ENCODE data around the gene PSEN2.

DNA sequence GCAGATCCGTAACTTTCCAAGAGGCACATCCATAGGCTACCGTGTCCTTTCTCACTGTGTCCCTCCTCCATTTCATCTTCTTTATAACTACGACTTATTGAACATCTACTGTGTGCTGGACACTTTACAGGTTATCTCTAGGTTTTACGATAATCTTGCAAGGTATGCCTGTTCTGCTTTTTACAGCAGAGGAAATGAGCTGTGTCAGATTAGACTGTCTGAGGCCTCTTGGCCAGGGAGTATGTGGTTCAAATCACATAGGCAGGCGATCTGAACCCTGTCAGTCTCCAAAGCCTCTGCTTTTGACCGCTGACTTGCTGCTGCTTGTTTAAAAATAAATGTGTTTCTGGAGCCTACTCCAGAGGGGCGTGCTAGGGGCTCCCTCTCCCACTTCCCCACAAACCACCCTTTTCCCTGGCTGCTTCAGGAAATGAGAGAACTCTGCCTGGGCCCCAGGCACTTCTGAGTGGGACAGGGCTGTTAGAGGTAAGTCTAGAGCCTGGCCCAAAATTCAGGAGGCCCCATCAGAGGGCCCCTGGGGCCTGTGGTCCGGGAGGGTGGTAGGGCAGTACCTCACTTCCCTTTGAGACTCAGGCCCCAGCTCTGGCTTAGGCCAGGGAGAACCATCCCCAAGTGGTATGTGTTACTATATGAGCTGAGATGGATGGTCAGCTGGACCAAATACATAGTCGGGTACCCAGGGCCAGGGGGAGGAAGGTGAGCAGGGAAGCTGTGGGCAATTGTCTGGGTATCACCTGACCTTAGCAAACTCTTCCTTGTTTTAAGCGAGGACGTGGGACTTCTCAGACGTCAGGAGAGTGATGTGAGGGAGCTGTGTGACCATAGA, 4.4 kb downstream of the PSEN2 start:
- TF ChIP-seq, protein P1, sequence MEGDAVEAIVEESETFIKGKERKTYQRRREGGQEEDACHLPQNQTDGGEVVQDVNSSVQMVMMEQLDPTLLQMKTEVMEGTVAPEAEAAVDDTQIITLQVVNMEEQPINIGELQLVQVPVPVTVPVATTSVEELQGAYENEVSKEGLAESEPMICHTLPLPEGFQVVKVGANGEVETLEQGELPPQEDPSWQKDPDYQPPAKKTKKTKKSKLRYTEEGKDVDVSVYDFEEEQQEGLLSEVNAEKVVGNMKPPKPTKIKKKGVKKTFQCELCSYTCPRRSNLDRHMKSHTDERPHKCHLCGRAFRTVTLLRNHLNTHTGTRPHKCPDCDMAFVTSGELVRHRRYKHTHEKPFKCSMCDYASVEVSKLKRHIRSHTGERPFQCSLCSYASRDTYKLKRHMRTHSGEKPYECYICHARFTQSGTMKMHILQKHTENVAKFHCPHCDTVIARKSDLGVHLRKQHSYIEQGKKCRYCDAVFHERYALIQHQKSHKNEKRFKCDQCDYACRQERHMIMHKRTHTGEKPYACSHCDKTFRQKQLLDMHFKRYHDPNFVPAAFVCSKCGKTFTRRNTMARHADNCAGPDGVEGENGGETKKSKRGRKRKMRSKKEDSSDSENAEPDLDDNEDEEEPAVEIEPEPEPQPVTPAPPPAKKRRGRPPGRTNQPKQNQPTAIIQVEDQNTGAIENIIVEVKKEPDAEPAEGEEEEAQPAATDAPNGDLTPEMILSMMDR (conservative IDR thresholded peaks at IDR 0.05) = no peak
- TF ChIP-seq EZH2 (IDR thresholded peaks at IDR 0.05; ENCODE audit: low read depth) = no peak
